HT-29 (cell line): ENCODE data around the gene NKX2-4. TPM values are rescaled to one million over a fixed set of nuclear protein-coding genes. Genes with fewer than 3 reads are reported as not detected.

Experiments used
- DNase-seq: peaks from one replicate; pipeline ENCODE4 v3.0.0-alpha.2; 2015; ENCODE audit warnings: low spot score
- small RNA-seq: library from RNA; depleted of rRNA; stranded (forward); fragments of <200 nt; gene quantifications from one replicate; pipeline ENCODE3, GENCODE V24; 2014
- total RNA-seq: library from RNA; depleted of rRNA; stranded (reverse); fragments of >200 nt; shearing (Covaris generic); gene quantifications from 2 replicates; pipeline ENCODE4 v1.2.3, GENCODE V29; 2014; rRNA removed

Gene NKX2-4
- total RNA-seq, 1 experiment from 2014 or later: not detected

DNA sequence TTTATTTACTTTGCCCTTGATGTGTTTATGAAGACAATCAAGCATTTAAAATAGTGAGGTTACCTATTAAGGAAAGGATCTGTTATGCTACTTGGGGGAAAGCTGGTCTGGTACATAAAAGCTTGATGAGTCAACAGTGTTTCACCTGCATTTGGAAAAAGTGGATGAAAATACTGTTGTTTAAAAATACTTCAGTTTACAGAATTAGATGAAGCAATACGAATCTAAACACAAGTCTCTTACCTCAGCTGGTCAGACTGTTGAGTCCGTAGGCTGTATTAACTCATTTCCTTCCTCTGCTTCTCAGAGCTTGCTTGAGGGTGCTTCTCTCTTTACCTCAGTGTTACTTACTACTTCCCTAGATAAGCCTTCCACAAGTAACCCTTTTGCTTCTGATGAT, 36.1 kb downstream of the NKX2-4 start:
- DNase-seq: no peak

DNA sequence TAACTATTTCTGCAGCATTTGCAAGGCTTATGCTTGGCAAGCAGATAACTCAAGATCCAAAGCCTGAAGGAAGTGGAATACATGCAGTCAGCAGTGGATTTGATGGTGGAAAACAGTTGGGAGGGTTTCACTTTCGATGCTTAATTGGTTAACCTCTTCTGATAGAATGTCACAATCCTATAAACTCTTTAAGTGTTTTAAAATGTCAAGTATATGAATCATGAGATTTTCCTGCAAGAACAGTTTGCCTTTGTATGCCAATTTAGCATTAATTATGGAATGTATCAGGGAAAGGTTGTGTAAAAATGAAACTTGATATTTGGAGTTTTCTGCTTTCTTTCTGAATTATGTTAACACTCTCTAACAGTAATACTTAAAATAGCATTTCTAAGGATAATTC, 36.6 kb downstream of the NKX2-4 start:
- no peak for DNase-seq

DNA sequence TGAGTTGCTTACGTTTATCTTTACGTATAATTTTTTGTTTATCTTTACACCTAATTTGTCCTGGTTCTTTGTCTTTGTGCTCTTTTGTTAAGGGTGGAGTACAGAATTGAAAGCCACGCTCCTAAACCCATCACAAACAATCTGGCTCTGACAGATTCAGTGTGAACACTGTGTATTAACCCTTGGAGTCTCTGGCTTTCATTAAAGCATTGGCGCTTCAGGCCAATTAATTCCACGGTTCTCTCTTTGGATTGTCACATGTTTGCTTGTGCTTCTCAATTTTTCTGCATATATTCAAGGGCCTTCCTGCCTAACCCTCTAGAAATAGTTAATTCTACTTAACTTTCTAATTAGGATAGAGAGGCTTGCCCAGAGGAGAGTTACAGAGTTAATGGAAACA, 38.6 kb downstream of the NKX2-4 start:
- no peak for DNase-seq

DNA sequence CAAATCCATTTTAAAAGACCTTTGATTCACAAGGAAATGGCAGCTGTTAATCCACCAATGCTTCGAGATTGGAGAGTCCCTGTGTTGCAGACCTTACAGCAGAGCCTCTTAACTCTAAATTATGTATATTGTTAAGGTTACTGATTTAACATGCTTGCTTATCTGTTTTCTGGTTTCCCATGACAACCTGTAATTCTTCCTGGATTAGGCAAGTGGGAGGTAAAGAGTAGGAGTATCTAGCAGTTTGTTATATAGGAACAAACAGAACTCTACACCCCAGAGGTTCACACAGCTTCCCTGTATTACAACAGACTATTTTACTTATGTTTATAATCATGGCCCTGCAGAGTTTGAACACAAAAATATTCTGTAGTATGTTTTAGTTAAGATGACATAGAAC, 39.5 kb downstream of the NKX2-4 start:
- no peak for DNase-seq

DNA sequence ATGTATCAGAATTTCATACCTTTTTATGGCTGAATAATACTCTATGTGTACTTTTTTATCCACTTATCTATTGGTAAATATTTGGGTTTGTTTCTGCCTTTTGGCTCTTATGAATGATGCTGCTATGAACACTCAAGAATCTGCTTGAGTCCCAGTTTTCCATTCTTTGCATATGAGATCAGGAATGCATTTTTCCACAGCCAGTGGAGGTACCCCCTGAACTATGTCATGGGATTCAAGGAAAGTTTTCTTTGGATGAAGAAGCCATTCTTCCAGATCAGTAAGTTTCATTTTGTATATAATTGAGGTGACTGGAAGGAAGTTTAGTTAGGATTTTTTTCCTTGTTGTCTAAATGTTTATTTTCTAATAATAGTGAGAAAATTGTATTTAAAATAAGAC, 40.9 kb downstream of the NKX2-4 start:
- DNase-seq: no peak

DNA sequence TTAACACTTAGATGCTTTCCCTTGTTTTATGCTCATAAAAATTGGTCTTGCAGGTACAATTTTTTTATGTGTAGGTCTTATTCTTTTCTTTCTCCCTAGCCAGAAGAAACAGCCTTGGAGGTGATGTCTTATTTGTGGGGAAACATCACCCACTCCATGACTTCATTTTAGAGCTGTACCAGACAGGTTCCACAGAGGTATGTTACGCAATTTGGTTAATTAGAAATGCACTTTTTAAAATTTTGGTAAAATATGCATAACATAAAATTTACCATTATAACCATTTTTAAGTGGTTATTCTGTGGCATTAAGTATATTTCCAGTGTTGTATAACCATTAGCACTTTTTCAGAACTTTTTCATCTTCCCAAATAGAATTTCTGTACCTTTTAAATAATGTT, 41.3 kb downstream of the NKX2-4 start:
- DNase-seq: no peak

DNA sequence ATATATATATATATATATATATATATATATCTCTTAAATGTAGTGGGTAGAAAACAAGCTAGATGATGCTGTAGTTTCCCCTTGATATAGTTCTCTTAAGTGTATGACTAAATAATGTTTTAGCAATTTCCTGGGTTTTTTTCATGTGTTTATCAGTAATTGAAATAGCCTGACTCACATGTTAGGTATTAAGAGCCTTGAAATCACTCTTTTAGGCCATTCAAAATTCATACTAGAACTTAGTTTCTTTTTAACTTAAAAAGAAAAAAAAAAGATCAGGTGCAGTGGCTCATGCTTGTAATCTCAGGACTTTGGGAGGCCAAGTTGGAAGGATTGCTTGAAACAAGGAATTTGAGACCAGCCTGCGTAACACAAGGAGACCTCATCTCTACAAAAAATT, 44.1 kb downstream of the NKX2-4 start:
- DNase-seq: no peak

DNA sequence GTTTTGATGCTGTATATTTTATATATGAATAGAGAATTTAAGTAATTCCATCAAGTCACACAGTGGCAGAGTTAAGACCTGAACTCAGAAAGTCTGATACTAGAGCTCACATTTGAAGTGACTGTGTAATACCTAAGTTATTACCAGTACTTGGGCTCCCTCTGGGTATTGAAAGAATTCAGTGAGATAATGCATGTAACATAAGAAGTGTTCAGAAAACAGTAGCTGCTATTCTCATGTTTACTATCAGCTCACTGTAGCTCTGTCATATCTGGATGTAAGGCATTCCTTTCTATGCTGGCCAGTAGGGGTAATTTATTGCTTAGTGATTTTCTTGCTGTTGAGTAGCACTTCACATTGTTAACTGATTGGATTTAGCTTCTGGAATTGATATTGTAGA, 44.6 kb downstream of the NKX2-4 start:
- no peak for DNase-seq

Small RNA genes lying within 50 kb of the gene (small RNA-seq; reads per million reads assigned to genes)
- gene RN7SKP140: not detected

Other genes with a start within 250 kb of the NKX2-4 start
- gene XRN2, start 94.2 kb downstream of the NKX2-4 start, total RNA-seq: 42.3 and 44.0 TPM in 2 replicates
- gene NKX2-2, start 116.5 kb upstream of the NKX2-4 start, total RNA-seq: 0.16 TPM in 1 of 2 replicates, not detected in the other